ENCODE results near the gene TNK2.
"Not testable (repeated sequence)": the region's sequence is repeated elsewhere in the genome, so short reads cannot be mapped to it uniquely, and the experiment has no call there.

TNK2 gene

DNA sequence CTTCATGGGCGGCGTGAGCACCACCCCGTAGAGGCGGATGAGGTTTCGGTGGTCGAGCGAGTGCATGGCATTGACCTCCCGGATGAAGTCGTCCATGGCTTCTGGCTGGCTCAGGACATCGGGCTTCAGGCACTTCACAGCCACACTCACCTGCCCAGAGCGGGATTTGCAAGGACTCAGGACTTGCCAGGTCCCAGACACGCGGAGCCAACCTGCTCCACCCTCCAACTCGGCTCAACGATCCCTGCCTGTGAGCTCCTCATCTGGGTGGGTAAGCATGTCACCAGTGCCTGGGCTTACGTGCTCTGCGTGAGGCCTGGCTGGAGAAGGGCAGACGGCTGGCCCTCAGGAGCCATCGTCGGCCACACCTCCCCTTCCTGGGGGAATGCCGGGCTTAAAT lies 25.2 kb downstream of the TNK2 start:
- DNase-seq, result no peak

DNA sequence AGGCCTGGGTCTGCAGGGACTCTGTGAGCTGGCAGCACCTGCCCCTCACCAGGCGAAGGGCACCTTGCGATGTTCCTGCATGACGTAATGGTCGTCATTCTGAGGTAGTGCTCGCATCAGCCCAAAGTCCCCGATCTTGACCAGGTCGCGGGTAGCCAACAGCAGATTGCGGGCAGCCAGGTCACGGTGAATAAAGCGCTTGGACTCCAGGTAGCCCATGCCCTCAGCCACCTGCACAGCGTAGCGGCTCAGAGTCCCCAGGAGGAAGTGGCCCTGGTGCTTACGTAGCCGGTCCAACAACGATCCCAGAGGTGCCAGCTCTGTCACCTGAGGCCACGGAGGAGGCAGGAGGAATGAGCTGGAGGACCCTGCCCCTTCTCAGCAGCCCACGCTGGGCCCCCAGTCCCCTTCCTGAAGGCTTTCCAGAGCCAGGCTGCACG lies 26.3 kb downstream of the TNK2 start:
- no peak for DNase-seq

DNA sequence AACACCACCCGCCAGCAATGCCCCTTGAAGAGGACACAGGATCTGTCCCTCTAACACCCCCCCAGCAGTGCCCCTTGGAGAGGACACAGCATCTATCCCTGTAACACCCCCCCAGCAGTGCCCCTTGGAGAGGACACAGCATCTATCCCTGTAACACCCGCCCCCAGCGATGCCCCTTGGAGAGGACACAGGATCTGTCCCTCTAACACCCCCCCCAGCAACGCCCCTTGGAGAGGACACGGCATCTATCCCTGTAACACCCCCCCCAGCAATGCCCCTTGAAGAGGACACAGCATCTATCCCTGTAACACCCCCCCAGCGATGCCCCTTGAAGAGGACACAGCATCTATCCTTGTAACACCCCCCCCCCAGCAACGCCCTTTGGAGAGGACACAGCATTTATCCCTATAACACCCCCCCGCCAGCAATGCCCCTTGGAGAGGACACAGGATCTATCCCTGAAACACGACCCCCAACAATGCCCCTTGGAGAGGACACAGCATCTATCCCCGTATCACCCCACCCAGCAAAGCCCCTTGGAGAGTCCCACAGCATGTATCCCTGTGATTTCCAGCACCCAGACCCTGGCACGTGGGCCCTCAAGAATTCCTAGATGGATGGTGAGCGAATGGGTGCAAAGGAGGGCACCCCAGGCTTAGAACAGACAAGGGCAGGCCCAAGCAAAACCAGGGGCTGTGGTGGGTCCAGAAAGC lies 26.9 kb downstream of the TNK2 start:
- DNase-seq, result no peak

DNA sequence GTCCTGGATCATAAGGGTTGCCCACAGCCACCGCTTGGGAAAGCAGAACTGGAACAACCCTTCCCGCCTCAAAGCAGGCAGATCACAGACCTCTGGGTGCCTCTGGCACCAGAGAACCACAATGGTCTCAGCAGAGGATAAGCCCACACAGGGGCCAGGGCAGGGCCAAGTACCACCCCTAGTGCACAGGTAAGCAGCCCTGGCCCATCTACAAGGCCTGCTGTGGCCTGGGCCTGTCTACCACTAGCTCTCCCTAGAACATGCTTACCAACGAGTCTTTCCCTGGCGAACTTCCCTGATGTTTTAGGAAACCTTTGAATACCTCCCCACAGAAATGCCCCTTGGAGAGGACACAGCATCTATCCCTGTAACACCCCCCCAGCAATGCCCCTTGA lies 28.3 kb downstream of the TNK2 start:
- no peak for DNase-seq

DNA sequence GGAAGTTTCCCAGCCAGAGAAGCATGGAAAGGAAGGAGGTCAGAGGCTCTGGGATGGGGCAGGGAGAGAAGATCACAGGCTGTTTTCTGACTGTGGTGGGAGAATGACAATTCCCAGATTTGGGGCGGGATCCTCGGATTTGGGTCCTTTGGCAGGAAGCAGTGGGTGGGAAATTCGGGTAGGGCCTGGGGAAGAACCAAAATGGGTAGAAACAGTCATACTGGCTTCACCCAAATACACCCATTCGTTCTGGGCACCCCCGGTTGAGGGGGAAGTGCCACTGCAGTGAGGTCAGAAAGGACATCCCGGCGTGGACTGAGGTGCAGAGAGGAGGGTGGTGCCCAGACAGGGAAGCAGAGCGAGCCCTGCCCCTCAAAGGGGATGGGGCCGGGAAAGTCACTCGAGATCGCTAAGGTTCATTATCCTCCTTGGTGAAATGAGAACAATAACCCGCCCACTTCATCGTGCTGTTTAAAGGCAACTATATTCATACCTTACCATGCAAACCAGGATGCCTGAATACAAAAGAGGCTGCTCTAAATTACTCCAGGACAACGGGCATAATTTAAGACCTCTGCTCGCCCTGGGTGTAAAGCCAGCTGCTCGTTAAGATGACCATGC lies 28.8 kb downstream of the TNK2 start:
- DNase-seq, result no peak

DNA sequence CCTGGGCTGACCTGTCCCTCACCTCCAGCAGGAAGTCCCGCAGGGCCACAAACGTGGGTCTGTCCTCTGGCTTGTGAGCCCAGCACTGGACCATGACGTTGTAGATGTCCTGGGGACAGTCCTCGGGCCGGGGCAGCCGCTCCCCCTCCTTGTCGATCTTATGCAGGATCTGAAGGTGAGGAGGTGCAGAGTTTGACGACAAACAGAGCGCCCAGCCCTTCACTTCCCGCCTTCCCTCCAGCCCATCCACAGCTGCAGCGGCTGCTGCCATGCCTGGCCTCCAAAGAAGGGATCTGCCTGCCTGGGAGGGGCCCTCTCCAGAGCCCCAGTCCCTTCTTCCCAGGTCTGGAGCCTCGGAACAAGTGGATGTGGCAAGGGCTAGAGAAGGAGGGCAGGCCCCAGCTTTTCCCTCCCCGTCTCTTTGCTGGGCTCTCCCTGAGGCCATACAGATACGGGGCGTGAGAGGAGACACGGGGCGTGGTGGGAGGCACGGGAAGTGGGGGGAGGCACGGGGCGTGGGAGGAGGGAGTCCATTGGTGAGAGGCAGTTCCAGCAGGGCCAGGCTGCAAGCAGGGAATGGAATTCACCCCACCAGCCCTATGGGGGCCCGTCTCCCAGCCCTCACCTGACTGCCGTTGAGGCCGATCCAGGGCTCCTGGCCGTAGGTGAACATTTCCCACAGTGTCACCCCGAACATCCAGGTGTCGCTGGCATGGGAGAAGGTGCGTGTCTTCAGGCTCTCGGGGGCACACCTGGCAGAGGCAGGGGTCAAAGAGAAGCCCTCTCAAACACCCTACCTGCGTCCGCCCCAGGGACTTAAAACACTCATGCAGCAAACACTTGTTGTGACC lies 29.7 kb downstream of the TNK2 start:
- DNase-seq, result no peak

DNA sequence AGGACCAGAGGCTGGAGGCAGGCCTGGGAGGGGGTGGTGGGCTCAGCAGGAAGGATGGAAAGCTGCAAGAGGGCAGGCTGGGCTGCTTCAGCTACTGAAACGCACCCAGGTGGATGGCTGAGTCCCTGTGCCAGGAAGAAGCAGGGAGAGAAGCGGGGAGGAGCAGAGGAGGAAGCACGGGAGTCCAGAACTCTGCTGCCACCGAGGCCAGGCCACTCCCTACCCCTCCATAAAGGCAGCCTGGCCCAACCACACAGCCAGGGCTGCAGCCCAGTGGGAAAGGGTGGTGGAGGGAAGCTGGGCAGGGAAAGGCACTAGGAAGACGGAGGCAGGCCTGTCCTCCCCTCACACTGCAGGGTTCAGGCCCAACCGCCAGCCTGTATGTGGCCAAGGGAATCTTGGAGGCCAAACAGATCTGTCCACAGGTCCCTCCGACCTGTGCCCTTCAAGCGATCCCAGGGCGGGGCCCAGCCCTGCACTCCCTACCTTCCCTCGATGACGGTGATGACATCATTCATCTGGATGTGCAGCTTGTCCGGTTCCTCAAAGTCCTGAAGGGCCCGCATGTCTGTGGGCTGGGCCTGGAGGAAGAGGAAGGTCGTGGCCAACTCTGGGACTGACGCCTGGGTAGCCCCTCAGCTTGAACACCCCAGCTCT lies 30.5 kb downstream of the TNK2 start:
- no peak for DNase-seq

DNA sequence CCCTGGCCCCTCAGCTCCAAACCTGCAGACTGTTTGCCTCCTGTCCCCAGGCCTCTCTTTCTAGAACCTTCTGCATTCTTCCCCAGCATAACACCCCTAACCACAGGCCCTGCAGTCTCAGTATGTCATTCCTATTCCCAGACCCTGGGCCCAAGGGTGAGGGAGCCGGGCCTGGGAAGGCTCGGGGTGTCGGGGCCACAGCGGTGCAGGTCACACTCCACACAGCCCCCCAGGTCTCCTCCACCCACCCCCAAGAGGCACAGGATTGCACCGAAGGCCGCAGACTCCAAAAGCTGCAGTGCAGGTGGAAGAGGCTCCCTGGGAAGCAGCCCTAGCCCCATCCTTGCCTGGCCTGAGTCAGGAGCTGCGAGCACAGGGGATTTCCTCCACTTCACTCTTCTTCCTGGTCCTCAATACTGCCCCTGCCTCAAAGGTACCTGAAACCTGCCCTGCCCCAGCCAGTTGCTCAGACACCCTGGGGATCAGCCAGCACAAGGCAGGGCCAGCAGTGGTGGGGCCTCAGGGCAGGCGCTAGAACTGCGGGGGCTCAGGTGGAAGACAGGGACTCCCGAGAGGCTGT lies 31.1 kb downstream of the TNK2 start:
- no peak for DNase-seq

DNA sequence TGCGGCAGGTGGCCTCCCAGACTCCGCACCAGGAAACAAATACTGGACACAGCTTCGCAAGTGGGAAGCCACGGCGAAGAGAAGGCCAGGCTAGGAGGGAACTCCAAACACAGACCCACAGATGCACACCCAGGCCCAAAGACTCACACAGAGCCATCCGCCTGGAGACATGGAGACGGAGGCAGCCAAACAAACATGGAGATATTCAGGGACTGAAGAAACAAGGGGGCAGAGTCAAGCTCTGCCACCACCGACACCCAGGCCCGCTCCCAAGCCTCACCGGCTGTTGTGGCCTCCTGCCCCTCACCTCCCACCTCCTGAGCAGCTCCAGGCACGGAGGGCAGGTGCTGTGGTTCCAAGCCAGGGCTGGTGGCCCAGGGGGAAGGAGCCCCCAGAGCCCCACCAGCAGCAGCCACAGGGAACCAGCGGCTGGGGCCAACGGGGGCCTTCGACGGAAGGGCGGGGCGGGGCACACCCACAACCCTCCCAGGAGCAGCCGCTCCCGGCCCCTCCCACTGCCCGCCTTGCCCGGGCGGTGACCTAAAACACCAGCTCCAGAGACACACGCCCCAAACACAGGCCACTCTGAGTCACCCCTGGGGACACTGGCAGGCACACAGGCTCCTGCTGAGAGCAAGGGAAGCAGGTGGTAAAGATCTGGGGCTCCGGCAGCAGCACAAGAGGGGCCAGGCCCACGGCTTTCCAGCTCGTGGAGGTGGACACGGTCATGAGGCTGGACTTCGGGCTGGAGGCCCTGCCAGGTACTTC lies 31.9 kb downstream of the TNK2 start:
- DNase-seq, result no peak

DNA sequence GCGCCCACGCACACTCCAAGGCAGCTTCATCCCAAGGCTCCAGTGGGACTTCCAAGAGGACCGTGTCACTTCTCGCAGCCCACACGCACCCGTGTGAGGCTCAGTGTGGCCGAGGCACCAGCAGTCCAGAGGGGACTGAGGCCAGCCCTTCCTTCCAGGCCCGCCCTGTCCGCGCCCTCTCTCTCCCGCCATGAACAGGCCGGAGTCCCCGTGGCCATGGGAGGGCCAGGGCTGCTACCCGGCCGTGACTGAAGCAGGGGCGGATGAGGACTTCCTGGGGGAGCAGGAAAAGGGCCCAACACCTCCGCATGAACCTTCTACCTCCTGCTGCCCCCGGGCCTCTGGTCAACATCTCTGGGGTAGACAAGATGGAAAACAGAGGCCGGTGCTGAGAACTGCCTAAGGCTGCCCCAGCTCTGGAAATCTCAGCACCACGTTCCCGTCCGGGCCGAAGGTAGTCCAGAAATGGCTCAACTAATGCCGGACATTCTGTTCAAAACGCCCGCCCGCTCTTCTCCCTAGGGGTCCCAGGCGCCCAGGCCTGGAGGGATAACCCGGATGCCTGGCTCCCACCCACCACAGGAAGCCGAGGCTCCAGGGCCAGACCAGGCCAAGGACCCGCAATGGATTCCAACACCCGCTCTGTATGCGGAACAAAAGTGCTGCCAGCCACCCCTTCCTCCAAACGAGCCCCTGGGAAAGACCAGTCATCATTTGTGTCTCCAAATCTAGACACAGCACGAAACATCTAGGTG lies 32.7 kb downstream of the TNK2 start:
- DNase-seq, result no peak

DNA sequence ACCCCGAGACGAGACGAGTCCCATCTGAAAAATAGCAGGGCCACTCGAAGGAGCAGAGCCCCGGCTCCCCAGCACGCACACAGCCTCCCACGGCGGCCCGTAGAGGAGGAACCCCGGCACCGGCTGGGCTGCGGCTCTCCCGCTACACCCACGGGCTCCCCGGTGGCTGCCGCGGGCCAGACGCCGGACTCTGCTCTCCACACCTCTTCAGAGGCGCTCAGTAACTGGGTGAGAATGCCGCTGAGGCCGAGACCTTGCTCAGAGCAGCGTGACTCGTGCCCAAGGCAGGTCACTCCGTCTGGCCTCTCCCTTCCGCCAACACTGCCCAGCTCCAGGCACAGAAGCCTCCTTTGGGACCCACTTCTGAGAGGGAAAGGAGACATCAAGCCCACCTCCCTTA lies 34.4 kb downstream of the TNK2 start:
- no peak for DNase-seq

DNA sequence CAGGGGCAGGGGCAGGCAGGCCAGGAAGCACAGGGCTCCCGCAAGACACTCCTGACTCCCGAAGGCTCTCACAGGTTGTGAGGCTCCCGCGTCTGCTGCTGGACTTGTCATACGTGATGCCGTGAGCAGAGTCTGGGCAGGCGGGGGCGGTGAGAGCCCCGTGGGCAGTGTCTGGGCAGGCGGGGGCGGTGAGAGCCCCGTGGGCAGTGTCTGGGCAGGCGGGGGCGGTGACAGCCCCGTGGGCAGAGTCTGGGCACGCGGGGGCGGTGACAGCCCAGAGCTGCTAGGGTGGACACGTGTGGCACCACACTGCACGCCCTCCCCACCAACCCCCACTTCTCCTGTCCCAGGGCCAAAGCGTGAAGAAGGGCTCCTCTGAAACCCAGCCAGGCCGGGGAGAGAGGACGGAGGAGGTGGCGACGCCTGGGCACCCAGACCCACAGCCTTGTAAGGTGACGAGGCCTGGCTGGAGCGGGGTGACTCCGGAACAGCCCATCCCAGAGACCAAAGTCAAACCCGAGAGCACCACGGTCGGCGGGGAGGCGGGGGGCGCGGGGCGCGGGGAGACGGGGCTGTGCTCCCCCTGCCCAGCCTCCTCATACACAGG lies 35.0 kb downstream of the TNK2 start:
- DNase-seq, result no peak

DNA sequence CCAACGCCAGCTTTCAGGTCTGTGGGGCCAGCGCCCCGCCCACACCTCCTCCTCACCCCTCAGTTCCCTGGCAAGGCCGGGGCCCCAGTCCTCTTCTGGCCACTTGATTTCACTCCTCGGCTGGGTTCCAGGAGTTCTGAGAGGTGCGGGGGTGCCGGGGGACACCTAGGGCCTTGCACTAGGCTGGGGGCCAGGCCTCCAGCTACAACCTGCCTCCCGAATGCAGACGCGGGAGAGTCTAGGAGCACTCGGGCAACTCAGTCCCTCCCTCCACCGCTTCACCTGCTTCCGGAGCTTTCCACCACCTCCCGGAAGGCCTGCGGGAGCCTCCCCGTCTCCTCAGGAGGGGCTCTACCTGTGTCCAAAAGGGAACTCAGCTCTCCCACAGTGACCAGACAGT lies 35.6 kb downstream of the TNK2 start:
- no peak for DNase-seq

DNA sequence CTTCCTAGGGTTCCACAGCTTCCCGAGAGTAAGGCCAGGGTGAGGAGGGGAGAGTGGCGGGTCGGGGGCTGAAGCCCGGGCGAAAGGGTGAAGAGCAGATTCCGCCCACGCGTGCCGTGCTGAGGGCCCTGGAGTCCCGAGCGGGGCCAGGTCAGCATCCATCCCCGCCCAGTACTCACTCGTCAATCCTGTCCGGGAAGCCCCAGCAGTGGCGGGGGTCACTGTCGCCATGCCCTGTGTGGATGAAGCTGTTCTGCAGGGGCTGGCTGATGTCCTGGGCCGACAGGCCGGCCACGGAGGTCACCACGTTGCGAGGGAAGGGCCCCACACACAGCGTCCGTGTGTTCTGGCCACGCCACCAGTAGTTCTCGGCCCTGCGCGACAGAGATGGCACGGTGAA lies 36.3 kb downstream of the TNK2 start:
- no peak for DNase-seq

DNA sequence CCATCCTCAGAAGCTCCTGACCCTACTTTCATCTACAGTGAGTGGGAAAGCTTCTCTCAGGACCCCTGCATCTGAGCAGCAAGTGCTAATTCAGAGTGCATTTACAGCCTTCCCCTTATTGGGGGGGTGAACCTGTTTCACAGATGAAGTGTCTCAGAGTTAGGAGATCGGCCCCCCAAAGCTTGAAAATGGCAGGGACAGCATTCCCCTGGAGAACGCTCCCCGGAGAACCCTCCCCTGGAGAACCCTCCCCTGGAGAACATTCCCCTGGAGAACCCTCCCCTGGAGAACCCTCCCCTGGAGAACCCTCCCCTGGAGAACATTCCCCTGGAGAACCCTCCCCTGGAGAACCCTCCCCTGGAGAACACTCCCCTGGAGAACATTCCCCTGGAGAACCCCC lies 36.7 kb downstream of the TNK2 start:
- not testable (repeated sequence) for DNase-seq

DNA sequence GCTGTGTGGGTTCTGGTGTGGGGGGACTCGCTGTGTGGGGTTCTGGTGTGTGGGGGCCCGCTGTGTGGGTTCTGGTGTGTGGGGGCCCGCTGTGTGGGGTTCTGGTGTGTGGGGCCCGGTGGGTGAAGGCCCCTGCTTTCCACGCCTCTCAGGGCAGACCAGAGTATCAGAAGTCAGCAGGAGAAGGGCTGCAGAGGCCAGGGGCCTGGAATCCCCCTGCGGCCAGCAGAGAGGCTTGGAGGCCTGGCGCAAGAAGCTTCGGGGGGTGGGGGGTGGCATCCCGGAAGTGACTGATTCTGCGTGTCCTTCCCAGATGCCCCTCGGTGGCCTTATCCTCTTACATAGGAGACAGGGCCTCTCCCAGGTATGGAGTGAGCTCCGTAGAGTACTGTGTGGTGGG lies 37.4 kb downstream of the TNK2 start:
- no peak for DNase-seq

DNA sequence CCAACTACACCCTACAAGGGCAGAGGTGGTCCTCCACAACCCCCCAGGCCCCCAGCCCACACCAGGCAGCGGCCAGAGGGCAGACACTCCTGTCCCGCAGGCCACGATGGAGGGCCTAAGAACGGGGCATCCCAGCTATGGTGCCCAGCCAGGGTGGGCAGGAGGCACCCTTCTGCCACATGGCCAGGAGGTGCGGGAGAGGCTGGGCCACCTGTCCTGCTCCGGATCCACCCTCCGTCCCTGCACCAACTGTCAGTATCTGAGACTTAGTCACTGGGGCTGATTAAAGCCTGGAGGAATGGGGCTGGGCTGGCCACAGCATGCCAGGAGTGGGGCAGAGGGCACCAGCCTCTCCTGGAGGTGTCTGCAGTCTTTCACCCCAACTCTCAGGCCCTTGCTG lies 37.9 kb downstream of the TNK2 start:
- DNase-seq, result no peak

DNA sequence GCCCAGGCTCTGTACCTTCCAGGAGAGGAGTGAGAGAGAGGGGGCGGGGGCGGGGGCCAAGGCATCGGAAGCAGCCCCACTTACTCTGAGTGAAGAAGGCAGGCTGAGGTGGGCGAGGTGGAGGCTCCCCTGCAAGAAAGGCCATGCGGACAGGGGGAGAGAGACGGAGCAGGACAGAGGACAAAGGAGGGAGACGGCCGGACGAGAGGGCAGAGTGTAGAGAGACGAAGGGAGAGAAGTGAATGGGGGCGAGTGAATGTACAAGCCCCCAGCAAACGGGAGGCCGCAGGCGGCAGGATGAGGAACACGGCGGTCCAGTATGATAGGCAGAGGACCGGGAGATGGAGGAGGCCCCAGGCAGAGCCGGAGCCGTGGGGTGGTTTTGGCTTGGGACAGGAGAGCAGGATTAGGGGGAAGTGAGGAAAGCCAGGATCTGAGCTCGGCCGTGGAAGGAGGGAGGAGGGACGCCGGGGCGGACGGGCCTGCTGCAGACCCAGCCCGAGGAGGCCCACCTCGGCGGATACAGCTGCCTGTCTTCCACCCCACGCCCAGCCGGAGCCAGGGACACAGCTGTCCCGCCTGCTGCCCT lies 38.8 kb downstream of the TNK2 start:
- DNase-seq, result no peak

DNA sequence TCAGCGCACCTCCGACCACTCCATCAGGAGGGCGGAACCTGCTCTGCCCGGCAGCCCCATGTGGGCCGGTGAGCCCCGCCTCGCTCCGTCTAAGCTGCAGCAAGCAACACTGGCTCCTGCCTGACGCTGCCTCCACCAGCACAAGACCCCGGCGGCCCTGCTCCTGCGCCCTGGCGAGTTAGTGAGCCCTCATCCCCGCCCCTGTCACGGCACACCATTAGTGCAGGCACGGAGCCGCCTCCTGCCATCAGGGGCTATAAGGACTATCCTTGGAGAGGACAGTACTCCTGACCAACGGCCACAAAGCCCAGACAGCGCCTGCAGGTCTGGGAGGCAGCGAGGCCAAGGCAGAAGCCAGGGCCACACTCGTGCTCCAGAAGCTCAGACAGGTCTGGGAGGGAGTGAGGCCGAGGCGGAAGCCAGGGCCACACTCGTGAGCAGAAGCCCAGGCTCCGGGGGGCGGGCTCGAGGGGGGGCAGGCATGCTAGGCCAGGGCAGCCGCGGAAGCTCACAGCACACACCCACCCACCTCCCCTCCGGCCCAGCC lies 39.4 kb downstream of the TNK2 start:
- DNase-seq, result no peak

DNA sequence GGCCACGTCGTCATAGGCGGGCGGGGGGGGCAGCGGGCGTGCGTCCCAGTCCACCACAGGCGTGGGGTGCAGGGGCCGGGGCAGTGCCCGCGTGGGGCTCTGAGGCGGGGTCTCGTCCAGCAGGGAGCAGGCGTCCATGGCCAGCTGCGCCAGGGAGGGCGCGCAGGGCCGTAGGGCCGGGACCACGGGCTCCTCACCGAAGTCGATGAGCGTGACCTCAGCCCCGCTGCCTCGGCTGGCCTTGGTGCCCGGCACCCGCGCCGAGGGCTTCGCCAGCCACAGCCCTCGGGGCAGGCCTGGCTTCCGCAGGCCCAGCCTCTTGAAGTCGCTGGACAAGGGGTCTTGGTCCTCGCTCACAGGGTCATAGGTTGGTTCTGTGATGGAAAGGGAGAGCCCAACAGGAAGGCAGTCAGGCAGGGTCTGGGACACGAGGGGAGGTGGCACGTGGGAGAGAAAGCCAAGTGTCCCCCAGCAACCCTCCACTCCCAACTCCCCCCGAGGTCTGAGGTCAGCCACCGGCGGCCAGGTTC lies 40.0 kb downstream of the TNK2 start:
- DNase-seq, result no peak
